GM23338 (cell line): ENCODE measurements around the gene MMP26. TPM values are rescaled to one million over a fixed set of nuclear protein-coding genes. Genes with fewer than 3 reads are reported as not detected.

Experiments
- ATAC-seq: fragments of 200-7000 bp; cut with Tn5 transposase; 3 replicates; pipeline ENCODE4 v1.9.1; 2020
- DNase-seq: peaks from one replicate; pipeline ENCODE4 v3.0.0-alpha.2; 2015; ENCODE audit warnings: low spot score
- H2AFZ ChIP-seq: fragments of 200-600 bp; sonication (generic); 2 replicates; pipeline ENCODE4 v1.8.0; 2016; ENCODE audit warnings: antibody characterized with exemption, mild to moderate bottlenecking, moderate library complexity
- H3F3A ChIP-seq: fragments of 200-600 bp; sonication (generic); replicated peaks from 2 replicates; pipeline ENCODE4 v1.8.0; 2017; ENCODE audit warnings: antibody characterized with exemption, mixed run types, low read depth
- H3K27ac ChIP-seq: fragments of 200-600 bp; sonication (generic); 2 replicates; pipeline ENCODE4 v1.6.1; 2016; ENCODE audit warnings: low read depth
- H3K27me3 ChIP-seq: fragments of 200-600 bp; sonication (generic); 2 replicates; pipeline ENCODE4 v1.8.0; 2016; ENCODE audit warnings: mild to moderate bottlenecking, mixed run types, moderate library complexity; ENCODE audit not compliant: insufficient read depth
- H3K36me3 ChIP-seq: fragments of 200-600 bp; sonication (generic); 2 replicates; pipeline ENCODE4 v1.8.0; 2016; ENCODE audit warnings: mild to moderate bottlenecking; ENCODE audit not compliant: insufficient read depth
- H3K4me1 ChIP-seq: fragments of 200-600 bp; sonication (generic); 2 replicates; pipeline ENCODE4 v1.8.0; 2016; ENCODE audit warnings: mild to moderate bottlenecking, moderate library complexity; ENCODE audit not compliant: insufficient read depth
- H3K4me2 ChIP-seq: fragments of 200-600 bp; sonication (generic); 2 replicates; pipeline ENCODE4 v1.7.1; 2017; ENCODE audit warnings: mixed run types
- H3K4me3 ChIP-seq: fragments of 200-600 bp; sonication (generic); 2 replicates; pipeline ENCODE4 v1.6.1; 2016; ENCODE audit warnings: mixed run types
- H3K79me2 ChIP-seq: fragments of 200-600 bp; sonication (generic); replicated peaks from 2 replicates; pipeline ENCODE4 v1.8.0; 2017; ENCODE audit warnings: mild to moderate bottlenecking; ENCODE audit not compliant: insufficient read depth
- H3K9me2 ChIP-seq: fragments of 200-600 bp; sonication (generic); 2 replicates; pipeline ENCODE4 v1.8.0; 2017; ENCODE audit not compliant: insufficient read depth
- H4K20me1 ChIP-seq: fragments of 200-600 bp; sonication (generic); replicated peaks from 2 replicates; pipeline ENCODE4 v1.8.0; 2017; ENCODE audit warnings: mild to moderate bottlenecking; ENCODE audit not compliant: insufficient read depth
- H3K27ac Mint-ChIP-seq: 2 replicates; pipeline ENCODE4 v1.8.0; 2020; ENCODE audit warnings: inconsistent platforms, mild to moderate bottlenecking, moderate library complexity, mixed read lengths
- H3K27me3 Mint-ChIP-seq: 3 replicates; pipeline ENCODE4 v1.8.0; 2022; ENCODE audit warnings: low read depth, mild to moderate bottlenecking, moderate library complexity, mixed read lengths, inconsistent platforms; ENCODE audit not compliant: insufficient read depth, poor library complexity
- H3K36me3 Mint-ChIP-seq: 3 replicates; pipeline ENCODE4 v1.8.0; 2021; ENCODE audit warnings: low read depth, mild to moderate bottlenecking, inconsistent platforms, moderate library complexity, mixed read lengths
- H3K4me1 Mint-ChIP-seq: 3 replicates; pipeline ENCODE4 v1.8.0; 2020; ENCODE audit warnings: mild to moderate bottlenecking, inconsistent platforms, mixed read lengths
- H3K4me3 Mint-ChIP-seq: 3 replicates; pipeline ENCODE4 v1.8.0; 2021; ENCODE audit warnings: moderate library complexity, mild to moderate bottlenecking, inconsistent platforms, mixed read lengths
- H3K9me3 Mint-ChIP-seq: 3 replicates; pipeline ENCODE4 v1.8.0; 2020; ENCODE audit warnings: moderate library complexity, mild to moderate bottlenecking, inconsistent platforms, mixed read lengths
- CREB1 ChIP-seq: fragments of 250-450 bp; sonication (Bioruptor Pico); IDR thresholded peaks from 2 replicates; pipeline ENCODE4 v1.5.0; 2020; ENCODE audit warnings: low read depth, mild to moderate bottlenecking, moderate library complexity
- ETS1 ChIP-seq: IDR thresholded peaks from 2 replicates; pipeline ENCODE4 v1.6.1; 2016; ENCODE audit warnings: antibody characterized with exemption
- JUNB ChIP-seq: IDR thresholded peaks from one replicate; pipeline ENCODE4 v1.6.1; 2016; ENCODE audit warnings: antibody characterized with exemption; ENCODE audit not compliant: unreplicated experiment
- NANOG ChIP-seq: IDR thresholded peaks from 2 replicates; pipeline ENCODE4 v1.6.1; 2016; ENCODE audit warnings: antibody characterized with exemption, borderline replicate concordance
- POLR2AphosphoS5 ChIP-seq: IDR thresholded peaks from 2 replicates; pipeline ENCODE4 v1.6.1; 2016; ENCODE audit warnings: antibody characterized with exemption, low read depth
- ZNF114 ChIP-seq: fragments of 250-450 bp; sonication (Bioruptor Pico); IDR thresholded peaks from 2 replicates; pipeline ENCODE4 v1.5.0; 2020; ENCODE audit warnings: mild to moderate bottlenecking, moderate library complexity
- ZNF331 ChIP-seq: fragments of 250-450 bp; sonication (Bioruptor Pico); IDR thresholded peaks from 2 replicates; pipeline ENCODE4 v1.5.0; 2020; ENCODE audit warnings: low read depth, mild to moderate bottlenecking, moderate library complexity
- ZNF462 ChIP-seq: fragments of 250-450 bp; sonication (Bioruptor Pico); IDR thresholded peaks from 2 replicates; pipeline ENCODE4 v1.5.0; 2020; ENCODE audit warnings: mild to moderate bottlenecking, moderate library complexity
- polyA plus RNA-seq: library from polyadenylated mRNA; unstranded; fragments of >200 nt; fragmentation: Nextera tagmentation; extraction: Ambion mirVana; gene quantifications from 2 replicates; pipeline ENCODE4 v1.2.1, GENCODE V29; 2016
- total RNA-seq: library from RNA; depleted of rRNA; stranded (reverse); fragments of >200 nt; shearing (Covaris generic); gene quantifications from 2 replicates; pipeline ENCODE4 v1.2.3, GENCODE V29; 2014

MMP26 gene
- total and polyA plus RNA-seq, 2 experiments from 2014 or later, result not detected

- H3K4me1 Mint-ChIP-seq, result no peaks in the 10 kb centered on the region; the same call in 2 of the 3 replicates
- H3K9me3 Mint-ChIP-seq, result no peaks in the 10 kb centered on the region
- H3K36me3 ChIP-seq, result no peaks in the 10 kb centered on the region
- H3F3A ChIP-seq, result no peaks in the 10 kb centered on the region
- peaks cover 5% of the 10 kb centered on the region; the same call in 1 of the 2 replicates for H3K9me2 ChIP-seq
- no peak overlapping the region for H3K4me2 ChIP-seq
- no peak overlapping the region for H3K27ac Mint-ChIP-seq
- TF ChIP-seq POLR2AphosphoS5 (no peak), JUNB (no peak)
- H3K4me3 ChIP-seq, result no peak overlapping the region
- no peaks in the 10 kb centered on the region for H3K79me2 ChIP-seq
- no peak overlapping the region for H3K27ac ChIP-seq
- ATAC-seq (no peak), DNase-seq (no peak)
- H3K36me3 Mint-ChIP-seq, result no peaks in the 10 kb centered on the region
- no peak overlapping the region; the same call in 1 of the 2 replicates for H2AFZ ChIP-seq
- H3K4me3 Mint-ChIP-seq, result no peak overlapping the region
- no peaks in the 10 kb centered on the region for H3K4me1 ChIP-seq
- no peaks in the 10 kb centered on the region for H4K20me1 ChIP-seq
- no peaks in the 10 kb centered on the region for H3K27me3 Mint-ChIP-seq
- H3K27me3 ChIP-seq, result no peaks in the 10 kb centered on the region
Measured at GRCh38 chr11:4682623-4683419, 21.8 kb upstream of the MMP26 start.

- no peaks in the 10 kb centered on the region for H3K79me2 ChIP-seq
- H3K9me2 ChIP-seq, result peaks cover 5% of the 10 kb centered on the region; the same call in 1 of the 2 replicates
- Mint-ChIP-seq H3K36me3 (no peaks in the 10 kb centered on the region), H3K4me3 (no peak overlapping the region), H3K9me3 (no peaks in the 10 kb centered on the region), H3K27ac (no peak overlapping the region), H3K4me1 (no peaks in the 10 kb centered on the region; the same call in 2 of the 3 replicates), H3K27me3 (no peaks in the 10 kb centered on the region)
- no peaks in the 10 kb centered on the region for H4K20me1 ChIP-seq
- H3F3A ChIP-seq, result no peaks in the 10 kb centered on the region
- H3K4me3 ChIP-seq, result no peak overlapping the region
- ATAC-seq, result no peak
- H3K4me1 ChIP-seq, result no peaks in the 10 kb centered on the region
- DNase-seq, result no peak
- TF ChIP-seq NANOG (no peak), ZNF331 (CRISPR knock-in tag) (no peak), ZNF114 (CRISPR knock-in tag) (no peak), CREB1 (CRISPR knock-in tag) (no peak), ZNF462 (CRISPR knock-in tag) (no peak), ETS1 (no peak)
- no peak overlapping the region for H2AFZ ChIP-seq
- H3K36me3 ChIP-seq, result no peaks in the 10 kb centered on the region
- no peak overlapping the region for H3K4me2 ChIP-seq
- no peaks in the 10 kb centered on the region for H3K27me3 ChIP-seq
- no peak overlapping the region for H3K27ac ChIP-seq
Measured at GRCh38 chr11:4684631-4685285, 19.8 kb upstream of the MMP26 start.
